GM12872 (cell line): ENCODE results near the gene CCDC73.

ENCODE experiments used
- CTCF ChIP-seq: IDR thresholded peaks from 3 replicates; pipeline ENCODE4 v1.5.1; 2011; ENCODE audit warnings: low read depth, mild to moderate bottlenecking, low read length, moderate library complexity; ENCODE audit not compliant: insufficient read depth

The CCDC73 gene

GRCh38 chr11:32698579-32698978 is 95.9 kb downstream of the CCDC73 start:
- TF ChIP-seq CTCF, result no peak

GRCh38 chr11:32671051-32671450 is 123.4 kb downstream of the CCDC73 start:
- no peak for TF ChIP-seq CTCF

- TF ChIP-seq CTCF, result 0 out of 3 replicates have a peak, but pooled peaks have one; percentile 7
Observed at GRCh38 chr11:32659672-32660071, 134.8 kb downstream of the CCDC73 start.

- no peak for TF ChIP-seq CTCF
Observed at GRCh38 chr11:32658639-32659406, 135.6 kb downstream of the CCDC73 start.

GRCh38 chr11:32643526-32643925 is 150.9 kb downstream of the CCDC73 start:
- TF ChIP-seq CTCF, result no peak

GRCh38 chr11:32641361-32641760 is 153.1 kb downstream of the CCDC73 start:
- no peak for TF ChIP-seq CTCF

- no peak for TF ChIP-seq CTCF
Observed at GRCh38 chr11:32635819-32636218, 158.6 kb downstream of the CCDC73 start.
